GM21786 (cell line): ENCODE measurements around the gene NOTCH4.
"Not testable (repeated sequence)": the region's sequence is repeated elsewhere in the genome, so short reads cannot be mapped to it uniquely, and the experiment has no call there.

Source experiments
- ATAC-seq: cut with Tn5 transposase; IDR thresholded peaks from one replicate; pipeline ENCODE4 v1.9.1; 2021; ENCODE audit not compliant: unreplicated experiment

Gene NOTCH4

GRCh38 chr6:32194825-32195651 is 28.8 kb downstream of the NOTCH4 start:
- ATAC-seq: no peak

GRCh38 chr6:32194388-32194787 is 29.5 kb downstream of the NOTCH4 start:
- no peak for ATAC-seq

GRCh38 chr6:32193096-32193495 is 30.8 kb downstream of the NOTCH4 start:
- ATAC-seq: not testable (repeated sequence)

GRCh38 chr6:32192608-32193039 is 31.2 kb downstream of the NOTCH4 start, which contains the start of gene GPSM3:
GPSM3 (minus strand) TSS chr6:32192643; CDS start chr6:32192513, 130 bp downstream.
- ATAC-seq: no peak

GRCh38 chr6:32191696-32192607 is 31.9 kb downstream of the NOTCH4 start:
- no peak for ATAC-seq

GRCh38 chr6:32190911-32191677 is 32.8 kb downstream of the NOTCH4 start:
- ATAC-seq: no peak

- peak; percentile 64 for ATAC-seq
These were observed 33.6 kb downstream of the NOTCH4 start, which contains the start of gene PBX2 for GRCh38 chr6:32190054-32190851. PBX2 (minus strand) TSS chr6:32190202; CDS start chr6:32189915, 287 bp downstream.

GRCh38 chr6:32189742-32190053 is 34.2 kb downstream of the NOTCH4 start:
- no peak for ATAC-seq

- no peak for ATAC-seq
These were observed 34.7 kb downstream of the NOTCH4 start for GRCh38 chr6:32189069-32189741.

- no peak for ATAC-seq
These were observed 35.3 kb downstream of the NOTCH4 start for GRCh38 chr6:32188381-32189068.

- not testable (repeated sequence) for ATAC-seq
These were observed 36.0 kb downstream of the NOTCH4 start for GRCh38 chr6:32187725-32188380.

GRCh38 chr6:32187009-32187709 is 36.7 kb downstream of the NOTCH4 start:
- ATAC-seq: no peak

- not testable (repeated sequence) for ATAC-seq
These were observed 37.6 kb downstream of the NOTCH4 start for GRCh38 chr6:32186151-32186840.

- ATAC-seq: not testable (repeated sequence)
These were observed 38.2 kb downstream of the NOTCH4 start for GRCh38 chr6:32185681-32186131.

GRCh38 chr6:32184084-32184640 is 39.7 kb downstream of the NOTCH4 start, which contains the start of gene AGER:
AGER (minus strand) TSS chr6:32184253; CDS start chr6:32184222, 31 bp downstream.
- no peak for ATAC-seq

- ATAC-seq: no peak
These were observed 40.3 kb downstream of the NOTCH4 start for GRCh38 chr6:32183483-32184083.
